GM21447 (cell line): ENCODE results near the gene TNXB.
"Not testable (repeated sequence)": the region's sequence is repeated elsewhere in the genome, so short reads cannot be mapped to it uniquely, and the experiment has no call there.

ENCODE experiments used
- ATAC-seq: cut with Tn5 transposase; IDR thresholded peaks from one replicate; pipeline ENCODE4 v1.9.1; 2021; ENCODE audit not compliant: unreplicated experiment

Gene TNXB

GRCh38 chr6:32041385-32041784, 67.8 kb downstream of the TNXB start:
- ATAC-seq, result not testable (repeated sequence)

- ATAC-seq, result not testable (repeated sequence)
Observed at GRCh38 chr6:32041050-32041321, 68.2 kb downstream of the TNXB start.

GRCh38 chr6:32040299-32041049, 68.7 kb downstream of the TNXB start:
- ATAC-seq, result not testable (repeated sequence)

- ATAC-seq, result not testable (repeated sequence)
Observed at GRCh38 chr6:32039321-32040274, 69.5 kb downstream of the TNXB start.

GRCh38 chr6:32038878-32039277, 70.3 kb downstream of the TNXB start:
- ATAC-seq, result not testable (repeated sequence)

- ATAC-seq, result not testable (repeated sequence)
Observed at GRCh38 chr6:32037598-32038524, 71.3 kb downstream of the TNXB start, which contains the start of gene CYP21A2. Gene CYP21A2, plus strand, starts transcription at chr6:32038415. Its CDS starts 8 bp downstream, at chr6:32038423.

GRCh38 chr6:32037136-32037535, 72.0 kb downstream of the TNXB start:
- ATAC-seq, result not testable (repeated sequence)

- ATAC-seq, result not testable (repeated sequence)
Observed at GRCh38 chr6:32035283-32036013, 73.7 kb downstream of the TNXB start.

- not testable (repeated sequence) for ATAC-seq
Observed at GRCh38 chr6:32029553-32029952, 79.6 kb downstream of the TNXB start.

- ATAC-seq, result not testable (repeated sequence)
Observed at GRCh38 chr6:32028631-32029030, 80.5 kb downstream of the TNXB start.

- not testable (repeated sequence) for ATAC-seq
Observed at GRCh38 chr6:32022100-32022499, 87.0 kb downstream of the TNXB start.

GRCh38 chr6:32014547-32014946, 94.6 kb downstream of the TNXB start, which contains the start of gene C4B:
Gene C4B, plus strand, starts transcription at chr6:32014795. Its CDS starts 51 bp downstream, at chr6:32014846.
- ATAC-seq, result not testable (repeated sequence)

GRCh38 chr6:32013738-32014137, 95.4 kb downstream of the TNXB start:
- not testable (repeated sequence) for ATAC-seq

- not testable (repeated sequence) for ATAC-seq
Observed at GRCh38 chr6:32012941-32013617, 96.1 kb downstream of the TNXB start.

GRCh38 chr6:32010856-32011530, 98.1 kb downstream of the TNXB start:
- not testable (repeated sequence) for ATAC-seq

GRCh38 chr6:32009537-32009936, 99.6 kb downstream of the TNXB start:
- ATAC-seq, result not testable (repeated sequence)

- not testable (repeated sequence) for ATAC-seq
Observed at GRCh38 chr6:32008616-32009015, 100.5 kb downstream of the TNXB start.

GRCh38 chr6:32008037-32008436, 101.1 kb downstream of the TNXB start:
- ATAC-seq, result not testable (repeated sequence)

GRCh38 chr6:32007086-32007485, 102.1 kb downstream of the TNXB start:
- not testable (repeated sequence) for ATAC-seq
